Limb (tissue), 2 donors: ENCODE data around the gene PIK3R5.
"Not testable (repeated sequence)": the region's sequence is repeated elsewhere in the genome, so short reads cannot be mapped to it uniquely, and the experiment has no call there.

Source experiments
- DNase-seq, 2 donors: peaks; one replicate each; pipeline ENCODE4 v3.0.0-alpha.2; 2016; ENCODE audit errors: extremely low spot score in 2 of 2

Gene PIK3R5

GRCh38 chr17:8859804-8860430 lies 105.6 kb downstream of the PIK3R5 start:
- no peak for DNase-seq

GRCh38 chr17:8859027-8859803 lies 106.3 kb downstream of the PIK3R5 start:
- DNase-seq, result no peak

- no peak for DNase-seq
These were observed 107.6 kb downstream of the PIK3R5 start for GRCh38 chr17:8857919-8858318.

GRCh38 chr17:8856869-8857575 lies 108.5 kb downstream of the PIK3R5 start:
- no peak for DNase-seq

GRCh38 chr17:8856205-8856603 lies 109.3 kb downstream of the PIK3R5 start:
- not testable (repeated sequence) for DNase-seq

GRCh38 chr17:8855477-8856204 lies 109.9 kb downstream of the PIK3R5 start:
- DNase-seq, result no peak

- DNase-seq, result no peak
These were observed 113.9 kb downstream of the PIK3R5 start for GRCh38 chr17:8851600-8851999.

GRCh38 chr17:8849311-8850041 lies 116.0 kb downstream of the PIK3R5 start:
- no peak for DNase-seq

GRCh38 chr17:8847891-8848290 lies 117.6 kb downstream of the PIK3R5 start:
- DNase-seq, result no peak

- no peak for DNase-seq
These were observed 118.7 kb downstream of the PIK3R5 start for GRCh38 chr17:8846768-8847211.

- no peak for DNase-seq
These were observed 121.0 kb downstream of the PIK3R5 start for GRCh38 chr17:8844229-8845218.

GRCh38 chr17:8843344-8843743 lies 122.2 kb downstream of the PIK3R5 start:
- no peak for DNase-seq

GRCh38 chr17:8841844-8842243 lies 123.7 kb downstream of the PIK3R5 start:
- no peak for DNase-seq

- no peak for DNase-seq
These were observed 126.0 kb downstream of the PIK3R5 start for GRCh38 chr17:8839410-8839935.

GRCh38 chr17:8838551-8839095 lies 126.9 kb downstream of the PIK3R5 start:
- no peak for DNase-seq

GRCh38 chr17:8837563-8838075 lies 127.9 kb downstream of the PIK3R5 start:
- DNase-seq, result peak in 1 of 2 donors; percentile 51

- no peak for DNase-seq
These were observed 128.5 kb downstream of the PIK3R5 start for GRCh38 chr17:8836821-8837562.

GRCh38 chr17:8835631-8836364 lies 129.7 kb downstream of the PIK3R5 start:
- DNase-seq, result no peak
